A549 (cell line): Measurements from ENCODE around the gene NPW. TPM values are rescaled to one million over a fixed set of nuclear protein-coding genes. Genes with fewer than 3 reads are reported as not detected.

Source experiments
- ATAC-seq, 2 experiments: fragments of 200-7000 bp in 1 of 2; fragments of >200 bp in 1 of 2; cut with Nextera tagmentation in 1 of 2; cut with Tn5 transposase in 1 of 2; 3 replicates each; pipeline versions ENCODE4 v1.8.0 to v1.9.1; 2018 to 2020; ENCODE audit warnings: mild to moderate bottlenecking in 1 of 2, moderate library complexity in 1 of 2
- CTCF ChIA-PET: fragments of 300-600 bp; sonication (Branson Sonifier 250); formaldehyde crosslinking; extraction: SDS; loops from one replicate; lab custom pipeline; 2021; ENCODE audit warnings: antibody characterized with exemption, inconsistent platforms; lab: Yijun Ruan, JAX
- POLR2A ChIA-PET: fragments of 350-600 bp; formaldehyde crosslinking; extraction: SDS; loops from one replicate; lab custom pipeline; 2021; ENCODE audit warnings: antibody characterized with exemption, inconsistent platforms; lab: Yijun Ruan, JAX
- DNase-seq, 2 experiments: peaks; one replicate each; pipeline versions ENCODE4 v3.0.0 to v3.0.0-alpha.2; 2011 to 2016; ENCODE audit warnings: low read depth in 1 of 2, low spot score in 1 of 2
- FAIRE-seq: peaks from 2 replicates; lab custom pipeline; 2011; peaks lifted over from hg19 to GRCh38; lab: Jason Lieb, UNC
- H3K27ac ChIP-seq, 2 experiments: fragments of >200 bp; sonication (Bioruptor Twin); formaldehyde crosslinking; 3 replicates each; pipeline ENCODE4 v1.5.1; 2016 to 2017
- H3K4me1 ChIP-seq: fragments of >200 bp; sonication (Bioruptor Twin); formaldehyde crosslinking; 3 replicates; pipeline ENCODE4 v1.6.1; 2016
- H3K4me2 ChIP-seq: fragments of >200 bp; sonication (Bioruptor Twin); formaldehyde crosslinking; 3 replicates; pipeline ENCODE4 v1.6.1; 2016
- H3K4me3 ChIP-seq: fragments of >200 bp; sonication (Bioruptor Twin); formaldehyde crosslinking; 3 replicates; pipeline ENCODE4 v1.5.1; 2016
- H3K9me3 ChIP-seq: fragments of >200 bp; sonication (Bioruptor Twin); formaldehyde crosslinking; 3 replicates; pipeline ENCODE4 v1.6.1; 2016
- CBX2 ChIP-seq: fragments of 200-600 bp; sonication (generic); IDR thresholded peaks from 2 replicates; pipeline ENCODE4 v1.6.1; 2016; ENCODE audit warnings: low read depth, mild to moderate bottlenecking, borderline replicate concordance
- CBX8 ChIP-seq: fragments of 200-600 bp; sonication (generic); IDR thresholded peaks from 2 replicates; pipeline ENCODE4 v1.6.1; 2016
- CHD2 ChIP-seq: fragments of 150-350 bp; IDR thresholded peaks from 2 replicates; pipeline ENCODE4 v1.6.1; 2014; ENCODE audit warnings: low read length; ENCODE audit not compliant: partially characterized antibody
- ELK1 ChIP-seq: fragments of 150-350 bp; IDR thresholded peaks from 2 replicates; pipeline ENCODE4 v1.6.1; 2014; ENCODE audit warnings: low read depth, mild to moderate bottlenecking, low read length
- FOSB ChIP-seq: fragments of 250-450 bp; sonication (Bioruptor Pico); IDR thresholded peaks from 2 replicates; pipeline ENCODE4 v1.5.0; 2020; ENCODE audit warnings: mild to moderate bottlenecking, moderate library complexity
- HDAC2 ChIP-seq: fragments of 200-600 bp; sonication (generic); IDR thresholded peaks from 2 replicates; pipeline ENCODE4 v1.6.1; 2016
- HES2 ChIP-seq: fragments of >200 bp; sonication (Bioruptor Twin); formaldehyde crosslinking; IDR thresholded peaks from 2 replicates; pipeline ENCODE4 v1.6.1; 2016
- HEYL ChIP-seq: fragments of 250-450 bp; sonication (Bioruptor Pico); IDR thresholded peaks from 2 replicates; pipeline ENCODE4 v1.8.0; 2021; ENCODE audit warnings: mild to moderate bottlenecking, moderate library complexity
- JUN ChIP-seq, 2 experiments: fragments of >200 bp; sonication (Bioruptor Twin); formaldehyde crosslinking; IDR thresholded peaks; 2 replicates in 1 of 2; 3 replicates in 1 of 2; pipeline ENCODE4 v1.6.1; 2016 to 2017
- KDM1A ChIP-seq: fragments of 200-600 bp; sonication (generic); IDR thresholded peaks from 2 replicates; pipeline ENCODE4 v1.6.1; 2016; ENCODE audit warnings: low read depth, mild to moderate bottlenecking
- MAZ ChIP-seq: fragments of 150-350 bp; IDR thresholded peaks from 2 replicates; pipeline ENCODE4 v1.6.1; 2014; ENCODE audit warnings: antibody characterized with exemption, low read depth, low read length, borderline replicate concordance
- NFE2L2 ChIP-seq: fragments of 150-350 bp; conservative IDR thresholded peaks from 2 replicates; pipeline ENCODE4 v1.6.1; 2014; ENCODE audit warnings: low read length
- NPAS2 ChIP-seq: fragments of 250-450 bp; sonication (Bioruptor Pico); IDR thresholded peaks from 2 replicates; pipeline ENCODE4 v1.8.0; 2022; ENCODE audit warnings: mild to moderate bottlenecking, moderate library complexity, borderline replicate concordance
- POLR2AphosphoS2 ChIP-seq: conservative IDR thresholded peaks from 2 replicates; pipeline ENCODE4 v1.6.1; 2012; ENCODE audit warnings: low read length, improper control_type of control experiment, inconsistent platforms
- RCOR1 ChIP-seq: fragments of 150-350 bp; IDR thresholded peaks from 2 replicates; pipeline ENCODE4 v1.6.1; 2014; ENCODE audit warnings: antibody characterized with exemption, low read length, low read depth
- RFX5 ChIP-seq: fragments of 450-650 bp; IDR thresholded peaks from 2 replicates; pipeline ENCODE4 v1.7.1; 2014; ENCODE audit warnings: antibody characterized with exemption, mild to moderate bottlenecking, moderate library complexity
- RNF2 ChIP-seq: fragments of 200-600 bp; sonication (generic); IDR thresholded peaks from 2 replicates; pipeline ENCODE4 v1.6.1; 2016; ENCODE audit warnings: low read depth, mild to moderate bottlenecking, antibody characterized with exemption, moderate library complexity, borderline replicate concordance
- SREBF2 ChIP-seq: fragments of 450-650 bp; IDR thresholded peaks from 2 replicates; pipeline ENCODE4 v1.6.1; 2014; ENCODE audit warnings: mild to moderate bottlenecking, moderate library complexity
- ZFP36 ChIP-seq: fragments of 450-650 bp; IDR thresholded peaks from 2 replicates; pipeline ENCODE4 v1.6.1; 2014; ENCODE audit warnings: borderline replicate concordance; ENCODE audit not compliant: partially characterized antibody
- ZSCAN20 ChIP-seq: fragments of 250-450 bp; sonication (Bioruptor Pico); IDR thresholded peaks from 2 replicates; pipeline ENCODE4 v1.8.0; 2022; ENCODE audit warnings: mild to moderate bottlenecking, moderate library complexity
- WGBS: methylation state at CpG from one replicate; pipeline ENCODE4 v1.1.6; 2017; ENCODE audit errors: missing lambda C conversion rate; 5-methylcytosine and 5-hydroxymethylcytosine counted together
- polyA plus RNA-seq, 4 experiments: library from polyadenylated mRNA; depleted of rRNA in 3 of 4; stranded (reverse); fragments of >200 nt; fragmentation: RNase III in 1 of 4; extraction: RNeasy Plus Mini Kit Qiagen cat#74134 plus additional on column Dnase treatment in 1 of 4; gene quantifications; 2 replicates in 3 of 4; 3 replicates in 1 of 4; pipeline ENCODE4 v1.2.3, GENCODE V29; 2011 to 2017

The NPW gene
- polyA plus RNA-seq, 2 of the 4 experiments (the other 2 are of a cell fraction), result 0.26 to 1.0 TPM

- TF ChIP-seq HEYL (no peak), RCOR1 (no peak), NPAS2 (CRISPR knock-in tag) (no peak), MAZ (no peak), SREBF2 (no peak)
- ATAC-seq (no peak), DNase-seq (no peak), FAIRE-seq (no peak)
- CTCF ChIA-PET, result interaction anchor here (1.4 to 1.7 kb wide), 2 partner anchors 30 to 109 kb away, joined by 3 to 8 read pairs; no protein-coding TSS in a partner anchor
- no peaks in the 10 kb centered on the region for H3K9me3 ChIP-seq
- no peak overlapping the region; the same call in 2 of the 3 replicates for H3K4me3 ChIP-seq
- H3K27ac ChIP-seq, result no peak overlapping the region
- peaks cover 17% of the 10 kb centered on the region for H3K4me1 ChIP-seq
- 86% methylated on average over 15 of the region's 16 CpGs for WGBS
- POLR2A ChIA-PET, result interaction anchor here (5.1 kb wide), 1 partner anchor 9 kb away, joined by 17 read pairs; the partner anchor contains the start of gene RPS2
- peak overlapping the region; percentile 94 for H3K4me2 ChIP-seq
Observed at GRCh38 chr16:1973461-1974156, 46.0 kb upstream of the NPW start.

GRCh38 chr16:1974157-1975070, 45.2 kb upstream of the NPW start:
- Histone ChIP-seq H3K27ac (no peak overlapping the region), H3K9me3 (no peaks in the 10 kb centered on the region), H3K4me1 (peaks cover 17% of the 10 kb centered on the region), H3K4me2 (no peak overlapping the region), H3K4me3 (no peak overlapping the region)
- ATAC-seq (no peak), DNase-seq (no peak), FAIRE-seq (no peak)
- 91% methylated on average over 36 of the region's 42 CpGs for WGBS
- TF ChIP-seq JUN (IDR thresholded peaks at IDR 0.05) (no peak), NFE2L2 (no peak), CHD2 (no peak), RFX5 (no peak), RNF2 (no peak), HDAC2 (no peak), HES2 (no peak), POLR2AphosphoS2 (no peak), KDM1A (no peak), FOSB (CRISPR knock-in tag) (no peak), CBX8 (no peak), ELK1 (no peak), ZFP36 (no peak)
- ChIA-PET CTCF (interaction anchor here (0.8 to 1.8 kb wide), 5 partner anchors 14 to 166 kb away, joined by 3 to 8 read pairs (median 5); no protein-coding TSS in a partner anchor), POLR2A (interaction anchor here (5.1 kb wide), 1 partner anchor 10 kb away, joined by 17 read pairs; the partner anchor contains the start of gene RPS2)

- ATAC-seq (no peak), DNase-seq (no peak), FAIRE-seq (no peak)
- POLR2A ChIA-PET, result interaction anchor here (5.1 kb wide), 1 partner anchor 11 kb away, joined by 17 read pairs; the partner anchor contains the start of gene RPS2
- H3K9me3 ChIP-seq, result no peaks in the 10 kb centered on the region
- TF ChIP-seq CBX2 (no peak), ZSCAN20 (CRISPR knock-in tag) (no peak), POLR2AphosphoS2 (no peak)
- TF ChIP-seq, all 56 proteins: peak for 0
- H3K27ac ChIP-seq, result no peak overlapping the region
- CTCF ChIA-PET, result interaction anchor here (0.8 to 1.8 kb wide), 3 partner anchors 13 to 165 kb away, joined by 3 to 6 read pairs (median 5); no protein-coding TSS in a partner anchor
- no peak overlapping the region for H3K4me3 ChIP-seq
- H3K4me1 ChIP-seq, result peaks cover 16% of the 10 kb centered on the region
- WGBS, result 94% methylated on average over 29 of the region's 33 CpGs
- H3K4me2 ChIP-seq, result no peak overlapping the region
Observed at GRCh38 chr16:1975432-1976215, 44.0 kb upstream of the NPW start.
